Limb (tissue), 2 donors: Measurements from ENCODE around the gene STX16.

Source experiments
- DNase-seq, 2 donors: peaks; one replicate each; pipeline ENCODE4 v3.0.0-alpha.2; 2016; ENCODE audit errors: extremely low spot score in 2 of 2

Gene STX16

GRCh38 chr20:58709703-58710039 lies 58.6 kb downstream of the STX16 start:
- peak in 1 of 2 donors; percentile 11 for DNase-seq

- DNase-seq = peak in 1 of 2 donors; percentile 16
Observed at GRCh38 chr20:58710481-58711265, 59.6 kb downstream of the STX16 start.

- DNase-seq = peak in 1 of 2 donors; percentile 18
Observed at GRCh38 chr20:58711266-58712051, 60.4 kb downstream of the STX16 start.

- DNase-seq = peak in 1 of 2 donors; percentile 21
Observed at GRCh38 chr20:58712151-58712791, 61.2 kb downstream of the STX16 start.

GRCh38 chr20:58712806-58713731 lies 62.0 kb downstream of the STX16 start:
- peak in 1 of 2 donors; percentile 24 for DNase-seq

- peak in 1 of 2 donors; percentile 16 for DNase-seq
Observed at GRCh38 chr20:58713801-58714339, 62.8 kb downstream of the STX16 start.

GRCh38 chr20:58714340-58714922 lies 63.3 kb downstream of the STX16 start:
- peak in 1 of 2 donors; percentile 28 for DNase-seq

GRCh38 chr20:58714923-58715351 lies 63.9 kb downstream of the STX16 start:
- peak in 1 of 2 donors; percentile 12 for DNase-seq

GRCh38 chr20:58715391-58715800 lies 64.3 kb downstream of the STX16 start:
- no peak for DNase-seq

- DNase-seq = peak in 1 of 2 donors; percentile 30
Observed at GRCh38 chr20:58715801-58716475, 64.9 kb downstream of the STX16 start.

GRCh38 chr20:58716476-58717277 lies 65.6 kb downstream of the STX16 start:
- DNase-seq = peak in 1 of 2 donors; percentile 42

- DNase-seq = peak in 1 of 2 donors; percentile 30
Observed at GRCh38 chr20:58717278-58718091, 66.4 kb downstream of the STX16 start.

- peak in 1 of 2 donors; percentile 24 for DNase-seq
Observed at GRCh38 chr20:58718121-58718563, 67.1 kb downstream of the STX16 start.

GRCh38 chr20:58718729-58719128 lies 67.6 kb downstream of the STX16 start:
- no peak for DNase-seq

- no peak for DNase-seq
Observed at GRCh38 chr20:58719258-58719657, 68.2 kb downstream of the STX16 start.

- peak in 1 of 2 donors; percentile 22 for DNase-seq
Observed at GRCh38 chr20:58719971-58720371, 68.9 kb downstream of the STX16 start.

GRCh38 chr20:58720890-58721289 lies 69.8 kb downstream of the STX16 start:
- DNase-seq = no peak
